Mesenchymal stem cell (in vitro differentiated cells and primary cell): ENCODE data around the gene ESRP2.
A peak's percentile ranks its signal among the peaks of the same experiment; 100 is the strongest.

ENCODE experiments used
- DNase-seq: peaks from one replicate; pipeline ENCODE4 v3.0.0-alpha.2; 2013
- H2AFZ ChIP-seq: one replicate; pipeline ENCODE4 v1.6.1; 2013; ENCODE audit warnings: low read depth, mild to moderate bottlenecking, control low read depth, inconsistent platforms, low read length, moderate library complexity
- H2AK5ac ChIP-seq: 2 replicates; pipeline ENCODE4 v1.6.1; 2013; ENCODE audit warnings: low read length, moderate library complexity, mild to moderate bottlenecking, inconsistent platforms; ENCODE audit not compliant: severe bottlenecking
- H2BK120ac ChIP-seq: one replicate; pipeline ENCODE4 v1.6.1; 2013; ENCODE audit warnings: low read depth, mild to moderate bottlenecking, inconsistent platforms, low read length, moderate library complexity
- H2BK12ac ChIP-seq, 2 experiments: one replicate each; pipeline ENCODE4 v1.6.1; 2013; ENCODE audit warnings: inconsistent platforms in 2 of 2, low read length in 2 of 2, mild to moderate bottlenecking in 2 of 2, moderate library complexity in 2 of 2, control low read depth in 1 of 2
- H2BK15ac ChIP-seq: one replicate; pipeline ENCODE4 v1.6.1; 2013; ENCODE audit warnings: mild to moderate bottlenecking, low read depth, inconsistent platforms; ENCODE audit not compliant: poor library complexity, severe bottlenecking
- H2BK5ac ChIP-seq: 2 replicates; pipeline ENCODE4 v1.6.1; 2013; ENCODE audit warnings: low read depth, mild to moderate bottlenecking, low read length, control low read depth, inconsistent platforms; ENCODE audit not compliant: poor library complexity, severe bottlenecking
- H3K14ac ChIP-seq, 2 experiments: one replicate each; pipeline ENCODE4 v1.6.1; 2013; ENCODE audit warnings: inconsistent platforms in 2 of 2, low read length in 2 of 2, control low read depth in 1 of 2, mild to moderate bottlenecking in 1 of 2, moderate library complexity in 1 of 2
- H3K18ac ChIP-seq, 2 experiments: one replicate each; pipeline ENCODE4 v1.6.1; 2013; ENCODE audit warnings: inconsistent platforms in 2 of 2, low read length in 2 of 2, control low read depth in 1 of 2, low read depth in 1 of 2, mild to moderate bottlenecking in 1 of 2
- H3K23ac ChIP-seq, 2 experiments: one replicate each; pipeline ENCODE4 v1.6.1; 2013; ENCODE audit warnings: inconsistent platforms in 2 of 2, low read length in 2 of 2, mild to moderate bottlenecking in 2 of 2, moderate library complexity in 2 of 2, control low read depth in 1 of 2
- H3K27ac ChIP-seq: 2 replicates; pipeline ENCODE4 v1.5.1; 2013; ENCODE audit warnings: mild to moderate bottlenecking, moderate library complexity, low read length, control low read depth, inconsistent platforms; ENCODE audit not compliant: poor library complexity, severe bottlenecking
- H3K27me3 ChIP-seq, 2 experiments: 2 replicates each; pipeline versions ENCODE4 v1.6.1 to v1.7.0; 2013; ENCODE audit warnings: low read length in 2 of 2, mild to moderate bottlenecking in 2 of 2, moderate library complexity in 2 of 2, control low read depth in 1 of 2, inconsistent platforms in 1 of 2; ENCODE audit not compliant: control insufficient read depth in 1 of 2, insufficient read depth in 1 of 2
- H3K36me3 ChIP-seq, 2 experiments: 2 replicates each; pipeline versions ENCODE4 v1.6.1 to v1.7.0; 2013; ENCODE audit warnings: low read length in 2 of 2, control low read depth in 1 of 2, inconsistent platforms in 1 of 2, low read depth in 1 of 2, mild to moderate bottlenecking in 1 of 2; ENCODE audit not compliant: insufficient read depth in 2 of 2, control insufficient read depth in 1 of 2
- H3K4ac ChIP-seq, 2 experiments: one replicate each; pipeline ENCODE4 v1.6.1; 2013; ENCODE audit warnings: inconsistent platforms in 2 of 2, low read length in 2 of 2, mild to moderate bottlenecking in 2 of 2, moderate library complexity in 2 of 2, control low read depth in 1 of 2, low read depth in 1 of 2
- H3K4me1 ChIP-seq: 2 replicates; pipeline ENCODE4 v1.6.1; 2013; ENCODE audit warnings: low read depth, low read length, control low read depth; ENCODE audit not compliant: control insufficient read depth, insufficient read depth
- H3K4me2 ChIP-seq: 2 replicates; pipeline ENCODE4 v1.6.1; 2013; ENCODE audit warnings: low read length, mild to moderate bottlenecking, inconsistent platforms; ENCODE audit not compliant: poor library complexity, severe bottlenecking
- H3K4me3 ChIP-seq, 2 experiments: 2 replicates each; pipeline versions ENCODE4 v1.5.1 to v1.7.0; 2013; ENCODE audit warnings: low read length in 2 of 2, mild to moderate bottlenecking in 2 of 2, control low read depth in 1 of 2, low read depth in 1 of 2; ENCODE audit not compliant: insufficient read depth in 1 of 2
- H3K79me1 ChIP-seq: replicated peaks from 2 replicates; pipeline ENCODE4 v1.6.1; 2013; ENCODE audit warnings: mild to moderate bottlenecking, control low read depth, low read length, inconsistent platforms; ENCODE audit not compliant: poor library complexity, severe bottlenecking
- H3K9ac ChIP-seq: 2 replicates; pipeline ENCODE4 v1.7.0; 2013; ENCODE audit warnings: mild to moderate bottlenecking, low read length, moderate library complexity
- H3K9me3 ChIP-seq: 2 replicates; pipeline ENCODE4 v1.7.0; 2013; ENCODE audit warnings: mild to moderate bottlenecking, low read length; ENCODE audit not compliant: control insufficient read depth
- H4K8ac ChIP-seq: one replicate; pipeline ENCODE4 v1.6.1; 2013; ENCODE audit warnings: inconsistent platforms, mild to moderate bottlenecking, low read length, moderate library complexity
- H4K91ac ChIP-seq: one replicate; pipeline ENCODE4 v1.6.1; 2013; ENCODE audit warnings: mild to moderate bottlenecking, low read length, inconsistent platforms
- WGBS: methylation state at CpG from one replicate; pipeline ENCODE4 v1.1.7; 2013; ENCODE audit warnings: mixed read lengths; 5-methylcytosine and 5-hydroxymethylcytosine counted together

The ESRP2 gene

GRCh38 chr16:68194251-68194650 is 41.7 kb downstream of the ESRP2 start:
- H2AFZ ChIP-seq, result no peak overlapping the region
- no peaks in the 10 kb centered on the region for H3K27me3 ChIP-seq
- no peak overlapping the region for H3K4ac ChIP-seq
- H3K36me3 ChIP-seq, result peaks cover 13 to 32% of the 10 kb centered on the region in 2 experiments
- no peak overlapping the region for H3K4me2 ChIP-seq
- H2AK5ac ChIP-seq, result no peak overlapping the region
- no peaks in the 10 kb centered on the region for H3K9me3 ChIP-seq
- H4K8ac ChIP-seq, result no peak overlapping the region
- H3K4me1 ChIP-seq, result peaks cover 1% of the 10 kb centered on the region
- H3K4me3 ChIP-seq, result no peak overlapping the region
- H3K27ac ChIP-seq, result no peak overlapping the region
- H2BK15ac ChIP-seq, result no peak overlapping the region
- 100% methylated on average over 3 of the region's 3 CpGs for WGBS
- peaks cover 14% of the 10 kb centered on the region for H3K79me1 ChIP-seq
- no peak overlapping the region for H3K14ac ChIP-seq
- DNase-seq, result no peak
- no peak overlapping the region for H3K23ac ChIP-seq
- no peak overlapping the region for H3K18ac ChIP-seq
- no peak overlapping the region for H2BK120ac ChIP-seq
- no peak overlapping the region for H3K9ac ChIP-seq
- no peak overlapping the region for H2BK5ac ChIP-seq
- no peak overlapping the region for H2BK12ac ChIP-seq
- no peak overlapping the region for H4K91ac ChIP-seq

DNA sequence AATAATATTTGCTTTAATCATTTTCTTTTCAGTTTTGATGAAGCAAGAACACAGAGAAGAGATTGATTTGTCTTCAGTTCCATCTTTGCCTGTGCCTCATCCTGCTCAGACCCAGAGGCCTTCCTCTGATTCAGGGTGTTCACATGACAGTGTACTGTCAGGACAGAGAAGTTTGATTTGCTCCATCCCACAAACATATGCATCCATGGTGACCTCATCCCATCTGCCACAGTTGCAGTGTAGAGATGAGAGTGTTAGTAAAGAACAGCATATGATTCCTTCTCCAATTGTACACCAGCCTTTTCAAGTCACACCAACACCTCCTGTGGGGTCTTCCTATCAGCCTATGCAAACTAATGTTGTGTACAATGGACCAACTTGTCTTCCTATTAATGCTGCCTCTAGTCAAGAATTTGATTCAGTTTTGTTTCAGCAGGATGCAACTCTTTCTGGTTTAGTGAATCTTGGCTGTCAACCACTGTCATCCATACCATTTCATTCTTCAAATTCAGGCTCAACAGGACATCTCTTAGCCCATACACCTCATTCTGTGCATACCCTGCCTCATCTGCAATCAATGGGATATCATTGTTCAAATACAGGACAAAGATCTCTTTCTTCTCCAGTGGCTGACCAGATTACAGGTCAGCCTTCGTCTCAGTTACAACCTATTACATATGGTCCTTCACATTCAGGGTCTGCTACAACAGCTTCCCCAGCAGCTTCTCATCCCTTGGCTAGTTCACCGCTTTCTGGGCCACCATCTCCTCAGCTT is 45.0 kb downstream of the ESRP2 start:
- Histone ChIP-seq H3K4me2 (no peak overlapping the region), H3K27me3 (no peaks in the 10 kb centered on the region), H3K27ac (no peak overlapping the region), H3K36me3 (peaks cover 30 to 42% of the 10 kb centered on the region in 2 experiments), H3K79me1 (peaks cover 14% of the 10 kb centered on the region), H2BK15ac (no peak overlapping the region), H3K4ac (no peak overlapping the region), H3K14ac (no peak overlapping the region), H3K4me3 (no peak overlapping the region), H3K23ac (no peak overlapping the region), H3K4me1 (no peaks in the 10 kb centered on the region), H4K8ac (no peak overlapping the region), H2BK5ac (no peak overlapping the region), H3K18ac (no peak overlapping the region), H2AK5ac (no peak overlapping the region), H2AFZ (no peak overlapping the region), H3K9me3 (no peaks in the 10 kb centered on the region), H2BK120ac (no peak overlapping the region), H3K9ac (no peak overlapping the region), H2BK12ac (no peak overlapping the region), H4K91ac (no peak overlapping the region)
- WGBS, result 97% methylated on average over 2 of the region's 2 CpGs
- DNase-seq, result peak; percentile 24

GRCh38 chr16:68190081-68190480 is 45.8 kb downstream of the ESRP2 start:
- WGBS, result no CpG with 5 or more reads among the region's 1 CpG

GRCh38 chr16:68188170-68188569 is 47.8 kb downstream of the ESRP2 start:
- Histone ChIP-seq H2BK120ac (no peak overlapping the region), H2BK5ac (no peak overlapping the region), H3K14ac (no peak overlapping the region), H2BK15ac (no peak overlapping the region), H2BK12ac (no peak overlapping the region), H3K9me3 (no peaks in the 10 kb centered on the region), H2AFZ (no peak overlapping the region), H3K4ac (no peak overlapping the region), H3K79me1 (peaks cover 14% of the 10 kb centered on the region), H3K23ac (no peak overlapping the region), H3K36me3 (peaks cover 37 to 48% of the 10 kb centered on the region in 2 experiments), H4K8ac (no peak overlapping the region), H2AK5ac (no peak overlapping the region), H3K4me1 (no peaks in the 10 kb centered on the region), H3K27me3 (no peaks in the 10 kb centered on the region), H4K91ac (no peak overlapping the region), H3K18ac (no peak overlapping the region), H3K4me3 (no peak overlapping the region), H3K9ac (no peak overlapping the region), H3K4me2 (no peak overlapping the region), H3K27ac (no peak overlapping the region)
- DNase-seq, result no peak
- 99% methylated on average over 9 of the region's 10 CpGs for WGBS

More at GRCh38 chr16:68190081-68190480, 45.8 kb downstream of the ESRP2 start:
- Histone ChIP-seq H2BK15ac (no peak overlapping the region), H2BK120ac (no peak overlapping the region), H4K8ac (no peak overlapping the region), H3K9me3 (no peaks in the 10 kb centered on the region), H3K14ac (no peak overlapping the region), H2AFZ (no peak overlapping the region), H3K27me3 (no peaks in the 10 kb centered on the region), H3K9ac (no peak overlapping the region), H2AK5ac (no peak overlapping the region), H3K36me3 (peaks cover 30 to 45% of the 10 kb centered on the region in 2 experiments), H3K23ac (no peak overlapping the region), H3K4me3 (no peak overlapping the region), H3K4me2 (no peak overlapping the region), H3K4me1 (no peaks in the 10 kb centered on the region), H3K18ac (no peak overlapping the region), H3K27ac (no peak overlapping the region), H2BK5ac (no peak overlapping the region), H3K4ac (no peak overlapping the region), H3K79me1 (peaks cover 14% of the 10 kb centered on the region), H4K91ac (no peak overlapping the region), H2BK12ac (no peak overlapping the region)
- DNase-seq, result no peak
